AG09319 (cell line): ENCODE data around the gene PANX2.
A peak's percentile ranks its signal among the peaks of the same experiment; 100 is the strongest.

Experiments
- DNase-seq: peaks from one replicate; pipeline ENCODE4 v3.0.0-alpha.2; 2010; ENCODE audit warnings: low read depth; ENCODE audit errors: extremely low read depth
- TF ChIP-seq, protein P1 (sequence below): IDR thresholded peaks from 2 replicates; pipeline ENCODE4 v1.5.1; 2011; ENCODE audit warnings: low read depth, mild to moderate bottlenecking, inconsistent platforms, low read length, moderate library complexity

The PANX2 gene, protein sequence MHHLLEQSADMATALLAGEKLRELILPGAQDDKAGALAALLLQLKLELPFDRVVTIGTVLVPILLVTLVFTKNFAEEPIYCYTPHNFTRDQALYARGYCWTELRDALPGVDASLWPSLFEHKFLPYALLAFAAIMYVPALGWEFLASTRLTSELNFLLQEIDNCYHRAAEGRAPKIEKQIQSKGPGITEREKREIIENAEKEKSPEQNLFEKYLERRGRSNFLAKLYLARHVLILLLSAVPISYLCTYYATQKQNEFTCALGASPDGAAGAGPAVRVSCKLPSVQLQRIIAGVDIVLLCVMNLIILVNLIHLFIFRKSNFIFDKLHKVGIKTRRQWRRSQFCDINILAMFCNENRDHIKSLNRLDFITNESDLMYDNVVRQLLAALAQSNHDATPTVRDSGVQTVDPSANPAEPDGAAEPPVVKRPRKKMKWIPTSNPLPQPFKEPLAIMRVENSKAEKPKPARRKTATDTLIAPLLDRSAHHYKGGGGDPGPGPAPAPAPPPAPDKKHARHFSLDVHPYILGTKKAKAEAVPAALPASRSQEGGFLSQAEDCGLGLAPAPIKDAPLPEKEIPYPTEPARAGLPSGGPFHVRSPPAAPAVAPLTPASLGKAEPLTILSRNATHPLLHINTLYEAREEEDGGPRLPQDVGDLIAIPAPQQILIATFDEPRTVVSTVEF

DNA sequence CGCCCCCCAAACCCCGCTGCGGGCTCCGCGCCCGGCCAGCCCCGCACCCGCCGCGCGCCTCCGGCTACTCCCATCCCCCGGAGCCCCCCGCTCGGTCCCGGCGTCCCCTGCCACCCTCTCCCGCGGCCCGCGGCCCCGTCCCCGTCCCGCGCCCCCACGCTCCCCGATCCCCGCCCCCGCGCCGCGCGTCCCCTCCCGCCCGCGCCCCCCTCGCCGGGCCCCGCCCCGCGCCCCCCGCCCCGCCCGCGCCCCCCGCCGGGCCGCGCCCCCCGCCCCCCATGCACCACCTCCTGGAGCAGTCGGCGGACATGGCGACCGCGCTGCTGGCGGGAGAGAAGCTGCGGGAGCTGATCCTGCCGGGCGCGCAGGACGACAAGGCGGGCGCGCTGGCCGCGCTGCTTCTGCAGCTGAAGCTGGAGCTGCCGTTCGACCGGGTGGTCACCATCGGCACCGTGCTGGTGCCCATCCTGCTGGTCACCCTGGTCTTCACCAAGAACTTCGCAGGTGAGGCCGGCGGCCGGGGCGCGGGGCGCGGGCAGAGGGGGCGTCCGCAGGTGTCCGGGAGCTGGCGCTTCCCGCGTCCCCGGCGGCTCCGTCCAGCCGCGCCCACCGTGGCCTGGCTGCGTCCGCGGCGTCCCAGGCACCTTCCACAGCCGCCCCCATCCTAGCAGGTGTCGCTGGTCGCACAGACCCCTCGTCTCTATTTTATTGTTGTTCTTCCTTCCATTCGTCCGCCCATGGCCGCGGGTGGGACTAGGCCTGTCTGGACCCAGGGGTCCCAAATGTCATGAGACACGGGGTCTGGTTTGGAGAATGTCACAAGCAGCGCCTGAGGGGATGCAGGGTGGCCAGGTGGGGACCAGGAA is at the start of gene PANX2:
PANX2 (plus strand) TSS at position 279 of the 866 bp plus-strand sequence; CDS start at position 279, 0 bp downstream.
- no peak for DNase-seq
- TF ChIP-seq, protein P1, sequence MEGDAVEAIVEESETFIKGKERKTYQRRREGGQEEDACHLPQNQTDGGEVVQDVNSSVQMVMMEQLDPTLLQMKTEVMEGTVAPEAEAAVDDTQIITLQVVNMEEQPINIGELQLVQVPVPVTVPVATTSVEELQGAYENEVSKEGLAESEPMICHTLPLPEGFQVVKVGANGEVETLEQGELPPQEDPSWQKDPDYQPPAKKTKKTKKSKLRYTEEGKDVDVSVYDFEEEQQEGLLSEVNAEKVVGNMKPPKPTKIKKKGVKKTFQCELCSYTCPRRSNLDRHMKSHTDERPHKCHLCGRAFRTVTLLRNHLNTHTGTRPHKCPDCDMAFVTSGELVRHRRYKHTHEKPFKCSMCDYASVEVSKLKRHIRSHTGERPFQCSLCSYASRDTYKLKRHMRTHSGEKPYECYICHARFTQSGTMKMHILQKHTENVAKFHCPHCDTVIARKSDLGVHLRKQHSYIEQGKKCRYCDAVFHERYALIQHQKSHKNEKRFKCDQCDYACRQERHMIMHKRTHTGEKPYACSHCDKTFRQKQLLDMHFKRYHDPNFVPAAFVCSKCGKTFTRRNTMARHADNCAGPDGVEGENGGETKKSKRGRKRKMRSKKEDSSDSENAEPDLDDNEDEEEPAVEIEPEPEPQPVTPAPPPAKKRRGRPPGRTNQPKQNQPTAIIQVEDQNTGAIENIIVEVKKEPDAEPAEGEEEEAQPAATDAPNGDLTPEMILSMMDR, result no peak

GRCh38 chr22:50121202-50121740 is 49.3 kb upstream of the PANX2 start:
- no peak for DNase-seq
- TF ChIP-seq, protein P1, result no peak

DNA sequence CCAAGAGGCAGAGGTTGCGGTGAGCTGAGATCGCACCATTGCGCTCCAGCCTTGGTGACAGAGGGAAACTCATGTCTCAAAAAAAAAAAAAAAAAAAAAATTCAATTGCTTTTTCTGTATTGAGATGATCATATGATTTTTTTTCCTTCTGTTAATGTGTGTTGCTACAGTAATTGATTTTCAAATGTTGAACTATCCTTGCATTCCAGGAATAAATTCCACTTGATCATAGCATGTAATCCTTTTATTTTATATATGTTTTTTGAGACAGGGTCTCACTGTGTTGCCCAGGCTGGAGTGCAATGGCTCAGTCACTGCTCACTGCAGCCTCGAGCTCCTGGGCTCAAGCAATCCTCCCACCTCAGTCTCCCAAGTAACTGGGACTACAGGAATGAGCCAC is 47.4 kb upstream of the PANX2 start:
- no peak for DNase-seq
- TF ChIP-seq, protein P1, result no peak

DNA sequence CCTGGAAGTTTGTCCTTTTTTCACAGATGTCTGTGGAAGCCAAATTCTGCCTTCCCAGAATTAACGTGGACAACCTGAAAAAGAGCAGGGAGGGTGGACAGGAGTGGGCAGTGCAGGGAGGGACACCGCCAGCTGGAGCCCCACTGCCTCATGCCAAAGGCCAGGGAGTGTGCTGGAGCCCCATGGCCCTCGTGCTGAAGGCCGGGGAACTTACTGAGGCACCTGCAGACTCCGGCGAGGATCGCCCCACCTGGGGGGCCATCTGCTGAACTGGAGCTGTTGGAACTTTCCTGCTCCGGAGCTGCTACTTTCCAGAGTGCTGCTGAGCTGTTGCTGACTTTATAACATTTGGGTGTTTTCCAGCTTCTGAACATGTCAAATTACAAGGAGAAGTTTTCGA is 45.5 kb upstream of the PANX2 start:
- no peak for DNase-seq
- TF ChIP-seq, protein P1, result no peak

DNA sequence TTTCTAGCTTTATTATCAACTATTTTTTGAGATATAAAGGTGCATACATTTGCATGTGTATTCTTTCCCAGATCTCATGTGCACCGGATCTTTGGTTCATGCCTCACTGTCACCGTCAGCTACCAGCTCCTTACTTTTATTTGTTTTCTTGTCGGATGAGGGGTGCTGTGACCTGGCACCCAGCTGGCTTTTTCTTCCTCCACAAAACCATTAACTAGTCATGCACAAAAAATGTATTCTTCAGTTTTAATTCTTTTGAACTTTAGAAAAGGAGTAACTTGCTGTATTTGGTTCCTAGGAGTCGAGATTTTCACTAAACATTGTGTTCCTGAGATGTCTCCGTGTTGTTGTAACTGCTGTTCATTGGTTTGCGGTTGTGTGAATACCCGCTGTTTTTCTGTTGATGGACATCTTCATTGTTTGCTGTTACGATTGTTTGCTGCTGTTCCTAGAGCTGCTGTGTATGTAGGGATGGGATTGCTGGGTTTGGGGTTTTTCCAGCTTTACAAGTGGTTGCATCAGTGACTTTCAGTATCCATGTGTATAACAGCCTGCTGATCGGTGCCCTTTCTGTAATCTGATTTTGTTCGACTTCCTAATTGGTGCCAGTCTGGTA is 41.3 kb upstream of the PANX2 start:
- DNase-seq, result peak; percentile 46
- TF ChIP-seq, protein P1, result no peak

GRCh38 chr22:50131894-50132293 is 38.6 kb upstream of the PANX2 start:
- TF ChIP-seq, protein P1, result no peak
- no peak for DNase-seq
